KOPT-K1 (cell line): Measurements from ENCODE around the gene ZCCHC14.

ENCODE experiments used
- H3K27ac ChIP-seq: fragments of 200-600 bp; sonication (generic); 2 replicates; pipeline ENCODE4 v1.5.1; 2016; ENCODE audit warnings: antibody characterized with exemption, mild to moderate bottlenecking, low read depth, low read length; ENCODE audit not compliant: poor library complexity, severe bottlenecking
- H3K36me3 ChIP-seq: fragments of 200-600 bp; sonication (generic); 2 replicates; pipeline ENCODE4 v1.5.1; 2017; ENCODE audit warnings: antibody characterized with exemption, mild to moderate bottlenecking, low read length, moderate library complexity; ENCODE audit not compliant: insufficient read depth
- H3K9me3 ChIP-seq: fragments of 200-600 bp; sonication (generic); 2 replicates; pipeline ENCODE4 v1.5.1; 2017; ENCODE audit warnings: antibody characterized with exemption, low read length, mild to moderate bottlenecking; ENCODE audit not compliant: insufficient read depth, poor library complexity, severe bottlenecking

The ZCCHC14 gene

GRCh38 chr16:87412996-87413421 is 79.8 kb downstream of the ZCCHC14 start:
- H3K36me3 ChIP-seq, result peaks cover 8% of the 10 kb centered on the region; the same call in 1 of the 2 replicates
- no peak overlapping the region for H3K27ac ChIP-seq
- H3K9me3 ChIP-seq, result no peaks in the 10 kb centered on the region

GRCh38 chr16:87412371-87412995 is 80.3 kb downstream of the ZCCHC14 start:
- Histone ChIP-seq H3K27ac (no peak overlapping the region), H3K36me3 (peaks cover 8% of the 10 kb centered on the region; the same call in 1 of the 2 replicates), H3K9me3 (no peaks in the 10 kb centered on the region)

- no peak overlapping the region for H3K27ac ChIP-seq
- peaks cover 10% of the 10 kb centered on the region; the same call in 1 of the 2 replicates for H3K36me3 ChIP-seq
- H3K9me3 ChIP-seq, result no peaks in the 10 kb centered on the region
Measured at GRCh38 chr16:87411375-87412271, 81.2 kb downstream of the ZCCHC14 start.

GRCh38 chr16:87410968-87411367 is 81.9 kb downstream of the ZCCHC14 start:
- Histone ChIP-seq H3K36me3 (peaks cover 13% of the 10 kb centered on the region; the same call in 1 of the 2 replicates), H3K9me3 (no peaks in the 10 kb centered on the region), H3K27ac (no peak overlapping the region)

DNA sequence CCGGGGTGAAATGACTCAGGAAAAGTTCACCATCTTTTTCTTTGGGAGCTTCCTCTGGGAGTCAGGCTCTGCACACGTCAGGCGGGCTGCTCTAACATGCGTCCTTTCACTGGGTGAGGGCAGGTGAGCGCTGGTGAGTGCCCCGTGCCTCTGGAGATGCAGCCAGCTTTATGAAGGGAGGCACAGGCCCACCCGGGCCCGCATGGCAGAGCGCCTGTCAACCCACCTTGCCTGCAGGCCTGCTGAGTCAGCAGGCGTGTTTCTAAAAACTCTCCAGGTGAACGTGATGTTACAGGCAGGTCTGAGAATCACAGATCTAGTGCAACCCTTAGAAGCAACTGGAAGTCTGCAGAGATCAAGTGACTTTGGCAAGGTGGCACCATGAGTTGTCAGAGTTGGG is 82.3 kb downstream of the ZCCHC14 start:
- peaks cover 18% of the 10 kb centered on the region; the same call in 1 of the 2 replicates for H3K36me3 ChIP-seq
- H3K9me3 ChIP-seq, result no peaks in the 10 kb centered on the region
- no peak overlapping the region for H3K27ac ChIP-seq

- Histone ChIP-seq H3K9me3 (no peaks in the 10 kb centered on the region), H3K27ac (no peak overlapping the region), H3K36me3 (peaks cover 25% of the 10 kb centered on the region)
Measured at GRCh38 chr16:87409781-87410180, 83.0 kb downstream of the ZCCHC14 start.

DNA sequence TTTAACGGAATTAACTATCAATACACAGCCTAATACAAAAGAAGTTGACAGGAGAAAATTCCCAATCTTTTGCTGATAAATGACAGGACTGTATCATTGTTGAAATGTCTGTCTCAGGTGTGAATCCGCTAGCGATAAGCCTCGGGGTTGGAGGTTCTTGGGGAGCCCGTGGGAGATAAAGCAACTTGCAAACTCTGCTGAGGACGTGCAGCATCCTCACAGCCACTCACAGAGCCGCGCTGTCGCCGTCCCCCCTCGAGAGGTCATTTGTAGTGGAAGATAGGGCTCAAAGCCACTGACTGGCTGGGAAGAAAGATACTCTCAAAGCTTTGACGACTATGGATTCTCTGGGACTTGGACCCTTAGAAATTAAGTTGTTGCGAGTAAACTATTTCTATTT is 83.7 kb downstream of the ZCCHC14 start:
- H3K27ac ChIP-seq, result no peak overlapping the region
- H3K9me3 ChIP-seq, result no peaks in the 10 kb centered on the region
- peaks cover 32% of the 10 kb centered on the region for H3K36me3 ChIP-seq

- Histone ChIP-seq H3K9me3 (no peaks in the 10 kb centered on the region), H3K36me3 (peaks cover 44% of the 10 kb centered on the region), H3K27ac (no peak overlapping the region)
Measured at GRCh38 chr16:87407511-87408112, 85.2 kb downstream of the ZCCHC14 start.

GRCh38 chr16:87406495-87407088 is 86.2 kb downstream of the ZCCHC14 start:
- Histone ChIP-seq H3K27ac (no peak overlapping the region), H3K9me3 (no peaks in the 10 kb centered on the region), H3K36me3 (peaks cover 46% of the 10 kb centered on the region)

DNA sequence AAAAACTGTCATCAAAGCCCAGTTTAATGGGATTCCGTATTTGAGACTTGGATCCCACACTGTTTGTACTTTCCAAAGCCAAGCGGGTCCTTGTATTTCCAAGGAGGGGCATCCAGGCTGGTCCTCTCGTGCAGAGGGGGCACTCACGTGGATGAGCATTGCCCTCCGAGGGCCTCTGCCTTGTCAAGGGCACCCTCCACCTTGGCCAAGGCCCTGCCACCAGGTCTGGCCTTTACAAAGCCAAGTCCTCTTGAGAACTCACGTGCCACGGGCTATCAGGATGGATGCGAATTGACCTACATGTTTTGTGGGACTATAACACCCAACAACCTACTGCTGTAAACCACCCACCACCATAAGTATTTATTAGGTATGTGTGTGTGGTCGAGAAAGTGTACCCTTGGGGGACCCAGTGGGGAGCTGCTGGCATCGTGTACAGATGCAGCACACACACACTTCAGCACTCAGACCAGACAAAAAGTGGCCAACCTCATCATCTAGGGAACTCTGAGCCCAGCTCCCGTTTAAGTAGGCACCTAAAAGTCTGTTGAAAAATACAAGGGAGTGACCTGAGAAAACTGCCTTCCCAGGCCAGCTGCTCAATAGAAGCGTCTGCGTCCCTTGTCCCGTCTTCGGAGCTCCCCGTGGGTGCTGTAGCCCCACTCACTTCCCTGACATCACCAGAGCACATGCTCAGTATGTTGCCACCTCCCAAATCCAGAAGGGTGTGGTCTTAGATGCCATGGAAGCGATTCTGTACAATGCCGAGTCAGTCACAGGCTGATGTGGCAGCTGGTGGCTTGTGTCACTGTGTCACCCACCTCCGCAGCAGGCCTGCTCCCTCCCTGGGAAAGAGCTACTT is 87.8 kb downstream of the ZCCHC14 start:
- peaks cover 61% of the 10 kb centered on the region for H3K36me3 ChIP-seq

GRCh38 chr16:87395181-87395842 is 97.5 kb downstream of the ZCCHC14 start:
- no peak overlapping the region for H3K27ac ChIP-seq
- H3K9me3 ChIP-seq, result no peaks in the 10 kb centered on the region
- H3K36me3 ChIP-seq, result peaks cover 12% of the 10 kb centered on the region; the same call in 1 of the 2 replicates

More for the DNA sequence above, 87.8 kb downstream of the ZCCHC14 start:
- Histone ChIP-seq H3K27ac (no peak overlapping the region), H3K9me3 (no peaks in the 10 kb centered on the region)

DNA sequence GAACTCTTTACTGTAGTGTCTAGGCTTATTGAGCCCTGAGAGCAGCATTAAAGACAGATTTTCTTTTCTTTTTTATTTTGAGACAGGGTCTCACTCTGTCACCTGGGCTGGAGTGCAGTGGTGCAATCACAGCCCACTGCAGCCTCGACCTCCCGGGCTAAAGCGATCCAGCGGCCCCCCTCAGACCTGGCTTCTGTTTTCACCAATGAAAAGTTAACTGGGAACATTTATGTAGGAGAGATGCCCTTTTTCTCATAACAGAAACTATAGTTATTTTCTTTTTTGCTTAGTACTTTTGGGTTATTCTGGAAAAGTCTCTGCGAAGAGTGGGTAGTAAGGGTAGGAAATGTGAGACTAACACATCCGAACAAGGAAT is 99.2 kb downstream of the ZCCHC14 start:
- H3K27ac ChIP-seq, result no peak overlapping the region
- peaks cover 3% of the 10 kb centered on the region; the same call in 1 of the 2 replicates for H3K36me3 ChIP-seq
- H3K9me3 ChIP-seq, result no peaks in the 10 kb centered on the region

- H3K9me3 ChIP-seq, result no peaks in the 10 kb centered on the region
- H3K27ac ChIP-seq, result peak overlapping the region; percentile 91
- no peaks in the 10 kb centered on the region for H3K36me3 ChIP-seq
Measured at GRCh38 chr16:87392821-87393679, 99.8 kb downstream of the ZCCHC14 start.
